MM.1S (cell line): ENCODE results near the gene G6PD.

Experiments
- DNase-seq: peaks from one replicate; pipeline ENCODE4 v3.0.0-alpha.2; 2015
- H2AFZ ChIP-seq: fragments of 300-600 bp; sonication (generic); 2 replicates; pipeline ENCODE4 v1.6.0; 2016; ENCODE audit warnings: antibody characterized with exemption, low read length
- H3F3A ChIP-seq: fragments of 300-600 bp; sonication (generic); 2 replicates; pipeline ENCODE4 v1.6.1; 2016; ENCODE audit warnings: mild to moderate bottlenecking, antibody characterized with exemption, low read length, moderate library complexity, mixed read lengths; ENCODE audit not compliant: insufficient read depth
- H3K27ac ChIP-seq: fragments of 300-600 bp; sonication (generic); 2 replicates; pipeline ENCODE4 v1.5.1; 2016; ENCODE audit warnings: mild to moderate bottlenecking, low read length
- H3K27me3 ChIP-seq: fragments of 300-600 bp; sonication (generic); replicated peaks from 2 replicates; pipeline ENCODE4 v1.6.0; 2016; ENCODE audit warnings: low read length; ENCODE audit not compliant: insufficient read depth
- H3K36me3 ChIP-seq: fragments of 300-600 bp; sonication (generic); replicated peaks from 2 replicates; pipeline ENCODE4 v1.6.1; 2016; ENCODE audit warnings: mild to moderate bottlenecking, low read length, mixed read lengths; ENCODE audit not compliant: insufficient read depth
- H3K4me1 ChIP-seq: fragments of 300-600 bp; sonication (generic); 2 replicates; pipeline ENCODE4 v1.6.1; 2016; ENCODE audit warnings: low read length, mixed read lengths
- H3K4me2 ChIP-seq: fragments of 300-600 bp; sonication (generic); 2 replicates; pipeline ENCODE4 v1.6.0; 2016; ENCODE audit warnings: low read depth, low read length
- H3K4me3 ChIP-seq: fragments of 300-600 bp; sonication (generic); 2 replicates; pipeline ENCODE4 v1.5.1; 2016; ENCODE audit warnings: low read length, mixed read lengths
- H3K79me2 ChIP-seq: fragments of 300-600 bp; sonication (generic); 2 replicates; pipeline ENCODE4 v1.6.1; 2016; ENCODE audit warnings: mixed run types, low read length, mixed read lengths
- H3K9ac ChIP-seq: fragments of 300-600 bp; sonication (generic); 2 replicates; pipeline ENCODE4 v1.6.1; 2016; ENCODE audit warnings: low read length, mixed read lengths
- H3K9me2 ChIP-seq: fragments of 300-600 bp; sonication (generic); replicated peaks from 2 replicates; pipeline ENCODE4 v1.6.1; 2016; ENCODE audit warnings: mild to moderate bottlenecking, low read length, mixed read lengths; ENCODE audit not compliant: insufficient read depth
- H3K9me3 ChIP-seq: fragments of 300-600 bp; sonication (generic); replicated peaks from 2 replicates; pipeline ENCODE4 v1.6.1; 2016; ENCODE audit warnings: mild to moderate bottlenecking, low read length, mixed read lengths; ENCODE audit not compliant: insufficient read depth
- H4K20me1 ChIP-seq: fragments of 300-600 bp; sonication (generic); 2 replicates; pipeline ENCODE4 v1.6.1; 2016; ENCODE audit warnings: mild to moderate bottlenecking, low read length, moderate library complexity, mixed read lengths; ENCODE audit not compliant: insufficient read depth
- CTCF ChIP-seq: fragments of 300-600 bp; sonication (generic); IDR thresholded peaks from 2 replicates; pipeline ENCODE4 v1.5.1; 2016; ENCODE audit warnings: antibody characterized with exemption, low read length, mixed read lengths
- EZH2 ChIP-seq: fragments of 300-600 bp; sonication (generic); optimal IDR thresholded peaks from 2 replicates; pipeline ENCODE3; 2017; ENCODE audit warnings: low read depth, mild to moderate bottlenecking, antibody characterized with exemption, low read length, mixed read lengths
- EZH2phosphoT487 ChIP-seq: fragments of 300-600 bp; sonication (generic); IDR thresholded peaks from 2 replicates; pipeline ENCODE4 v1.6.1; 2018; ENCODE audit warnings: antibody characterized with exemption, low read length

The G6PD gene

GRCh38 chrX:154482786-154483185 lies 63.9 kb downstream of the G6PD start:
- Histone ChIP-seq H4K20me1 (no peaks in the 10 kb centered on the region), H3K9me2 (no peaks in the 10 kb centered on the region), H3K9me3 (no peaks in the 10 kb centered on the region), H3K4me1 (0 out of 2 replicates have a peak, but pooled peaks cover 4% of the 10 kb centered on the region), H3K79me2 (peaks cover 18% of the 10 kb centered on the region), H3K27ac (no peak overlapping the region), H3F3A (no peaks in the 10 kb centered on the region), H2AFZ (no peak overlapping the region), H3K36me3 (no peaks in the 10 kb centered on the region; the same call in 1 of the 2 replicates), H3K4me3 (no peak overlapping the region), H3K27me3 (no peaks in the 10 kb centered on the region), H3K9ac (no peak overlapping the region), H3K4me2 (no peak overlapping the region)
- DNase-seq: no peak
- TF ChIP-seq EZH2phosphoT487 (no peak), CTCF (no peak), EZH2 (no peak)

DNA sequence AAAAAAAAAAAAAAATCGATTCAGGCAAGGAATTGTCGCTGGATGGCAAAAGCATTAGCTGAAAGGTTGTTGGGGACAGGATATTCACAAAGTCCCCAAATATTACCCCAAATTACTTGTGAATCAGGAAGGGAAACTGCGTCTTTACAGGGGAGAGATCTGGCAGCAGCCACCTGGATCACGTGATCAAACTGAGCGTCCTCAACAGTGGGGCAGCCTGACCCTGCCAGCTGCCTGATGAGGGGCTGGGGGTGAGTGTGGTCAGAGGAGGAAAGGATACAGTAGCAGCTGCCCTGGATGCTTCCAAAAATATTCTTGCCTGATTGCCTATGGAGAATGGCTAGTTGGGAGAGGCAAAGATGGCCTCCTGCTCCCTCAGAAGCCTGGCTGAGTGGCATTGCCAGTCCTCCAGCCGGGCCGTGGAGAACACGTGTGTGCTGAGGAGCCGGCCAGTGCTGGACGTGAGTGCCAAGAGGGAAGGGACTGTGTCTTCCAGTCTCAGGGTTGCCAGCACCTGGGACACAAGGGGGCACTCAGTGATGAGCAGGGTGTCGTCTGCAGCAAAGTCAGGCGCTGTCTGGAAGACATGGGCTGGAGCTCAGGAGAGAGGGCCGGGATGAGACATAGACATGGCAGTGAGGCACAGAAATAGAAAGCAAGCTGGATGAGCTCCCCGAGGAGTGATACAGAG lies 64.6 kb downstream of the G6PD start:
- Histone ChIP-seq H3K27me3 (no peaks in the 10 kb centered on the region), H3K4me2 (no peak overlapping the region), H4K20me1 (no peaks in the 10 kb centered on the region), H3K79me2 (peaks cover 18% of the 10 kb centered on the region), H3K36me3 (no peaks in the 10 kb centered on the region; the same call in 1 of the 2 replicates), H3K27ac (no peak overlapping the region), H3K4me3 (no peak overlapping the region), H2AFZ (0 out of 2 replicates have a peak overlapping the region, but pooled peaks have one; percentile 42), H3F3A (no peaks in the 10 kb centered on the region), H3K4me1 (0 out of 2 replicates have a peak, but pooled peaks cover 4% of the 10 kb centered on the region), H3K9ac (no peak overlapping the region), H3K9me3 (no peaks in the 10 kb centered on the region), H3K9me2 (no peaks in the 10 kb centered on the region)
- no peak for DNase-seq
- TF ChIP-seq CTCF (no peak), EZH2phosphoT487 (no peak), EZH2 (no peak)
